AG08395 (cell line): ENCODE results near the gene ZFP30.
"Not testable (repeated sequence)": the region's sequence is repeated elsewhere in the genome, so short reads cannot be mapped to it uniquely, and the experiment has no call there.

ENCODE experiments used
- DNase-seq: peaks from one replicate; pipeline ENCODE4 v3.0.0; 2012; ENCODE audit warnings: mixed read lengths, low spot score

ZFP30 gene

DNA sequence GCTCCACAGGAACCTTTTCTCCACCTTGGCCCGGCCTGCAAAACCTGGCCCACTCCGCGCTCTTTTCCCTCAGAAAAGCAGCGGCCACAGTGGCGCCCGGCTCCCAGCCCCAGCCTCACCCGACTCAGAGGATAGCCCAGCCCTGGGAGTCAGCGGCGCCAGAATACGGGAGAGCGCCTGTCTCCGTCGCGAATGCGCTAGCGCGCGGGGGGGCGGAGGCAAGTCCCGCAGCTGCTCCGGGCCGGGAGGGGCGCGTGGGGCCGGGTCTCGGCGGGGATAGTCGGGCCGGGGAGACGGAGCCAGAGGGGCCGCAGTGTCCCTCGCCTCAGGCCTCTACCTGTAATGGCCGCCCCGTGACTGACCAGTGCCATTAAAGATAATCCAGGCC is at the start of gene ZFP30:
Gene ZFP30 (minus strand): TSS at position 165 of the 388 bp plus-strand sequence. CDS start 7,643 bp downstream, outside the sequence.
- peak; percentile 88 for DNase-seq

DNA sequence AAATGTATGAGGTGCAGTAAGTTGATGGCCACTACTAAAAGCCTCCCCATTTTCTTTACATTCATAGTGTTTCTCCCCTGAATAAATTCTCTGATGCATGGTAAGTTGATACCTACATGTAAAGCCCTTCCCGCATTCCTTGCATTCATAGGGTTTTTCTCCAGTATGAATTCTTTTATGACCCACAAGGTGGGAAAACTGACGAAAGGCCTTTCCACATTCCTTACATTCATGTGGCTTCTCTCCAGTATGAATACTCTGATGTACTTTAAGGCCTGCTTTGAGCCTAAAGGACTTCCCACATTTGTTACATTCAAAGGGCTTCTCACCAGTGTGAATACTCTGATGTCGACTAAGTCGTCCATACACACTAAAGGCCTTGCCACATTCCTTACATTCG is 43.8 kb upstream of the ZFP30 start:
- DNase-seq = no peak

DNA sequence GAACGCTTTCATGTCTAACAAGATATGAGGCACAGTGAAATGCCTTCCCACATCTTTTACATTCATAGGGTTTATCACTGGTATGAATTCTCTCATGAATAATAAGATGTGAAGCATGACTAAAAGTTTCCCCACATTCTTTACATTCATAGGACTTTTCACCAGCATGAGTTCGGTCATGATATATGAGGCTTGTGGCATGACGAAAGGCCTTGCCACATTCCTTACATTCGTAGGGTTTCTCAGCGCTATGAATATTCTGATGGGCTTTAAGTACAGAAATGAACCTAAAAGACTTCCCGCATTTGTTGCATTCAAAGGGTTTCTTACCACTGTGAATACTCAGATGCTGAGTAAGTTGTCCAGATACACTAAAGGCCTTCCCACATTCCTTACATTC is 43.0 kb upstream of the ZFP30 start:
- no peak for DNase-seq

DNA sequence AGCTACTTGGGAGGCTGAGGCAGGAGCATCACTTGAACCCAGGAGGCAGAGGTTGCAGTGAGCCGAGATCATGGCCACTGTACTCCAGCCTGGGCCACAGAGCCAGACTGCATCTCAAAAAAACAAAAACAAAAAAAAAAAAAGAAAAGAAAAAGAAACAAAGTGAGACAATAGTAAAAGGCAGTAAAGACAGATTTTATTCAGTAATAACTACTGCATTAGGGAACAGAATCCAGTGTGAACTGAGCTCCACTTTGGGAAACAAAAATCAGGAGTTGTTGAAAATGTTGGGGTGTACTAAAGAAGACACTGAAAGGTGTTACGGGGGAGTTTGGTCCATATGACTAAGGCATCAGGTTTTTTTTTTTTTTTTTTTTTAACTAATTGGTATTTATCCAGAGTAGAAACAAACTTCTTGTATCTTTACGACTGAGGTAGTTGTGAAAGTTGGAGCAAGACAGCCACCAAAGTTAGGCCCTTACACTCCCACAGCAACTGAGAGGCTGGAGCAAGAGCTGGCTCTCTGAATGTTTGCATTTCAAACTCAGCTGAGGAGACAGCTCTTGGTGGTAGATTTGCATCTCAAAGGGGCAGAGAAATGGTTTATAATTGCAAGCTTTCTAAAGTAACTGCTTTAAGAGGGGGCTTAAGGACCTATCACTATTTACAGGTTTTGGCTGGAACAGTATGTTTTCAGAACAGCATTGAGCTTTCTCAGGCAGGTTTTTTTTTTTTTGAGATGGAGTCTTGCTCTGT is 40.1 kb upstream of the ZFP30 start:
- no peak for DNase-seq

- DNase-seq = no peak
Observed at GRCh38 chr19:37692956-37693620, 37.8 kb upstream of the ZFP30 start.

DNA sequence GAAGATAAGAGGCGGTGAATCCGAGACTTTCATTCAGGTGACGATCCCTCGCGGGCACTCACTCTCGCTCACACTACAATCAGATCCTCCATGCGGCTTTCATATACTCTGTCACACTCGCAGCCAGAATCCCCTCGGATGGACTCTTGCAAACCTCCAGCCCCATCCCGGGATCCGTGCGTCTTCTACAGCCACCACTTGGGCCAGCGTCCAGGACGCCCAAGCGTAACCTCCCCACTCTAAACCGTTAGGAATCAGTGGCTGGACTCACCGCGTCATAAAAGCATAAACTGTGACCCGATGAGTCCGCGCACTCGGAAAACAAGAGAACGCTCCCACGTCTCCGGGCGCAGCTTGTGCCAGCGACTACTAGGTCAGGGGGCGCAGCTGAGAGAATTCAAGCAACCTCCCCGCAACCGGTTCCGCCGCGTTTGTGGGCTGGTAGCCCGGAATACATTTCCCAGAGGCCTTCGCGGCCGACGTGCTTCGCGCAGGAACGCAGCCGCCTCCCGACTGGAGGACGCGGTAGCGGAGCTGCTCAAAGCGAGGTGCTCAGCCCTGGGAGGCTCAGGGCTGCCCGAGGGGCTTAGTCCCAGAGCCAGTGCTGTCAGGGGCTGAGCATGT is 36.7 kb upstream of the ZFP30 start:
- peak; percentile 83 for DNase-seq

- no peak for DNase-seq
Observed at GRCh38 chr19:37683520-37683919, 28.3 kb upstream of the ZFP30 start.

- DNase-seq = no peak
Observed at GRCh38 chr19:37669450-37669914, 14.2 kb upstream of the ZFP30 start.

GRCh38 chr19:37657157-37657556 is 1.9 kb upstream of the ZFP30 start:
- not testable (repeated sequence) for DNase-seq

DNA sequence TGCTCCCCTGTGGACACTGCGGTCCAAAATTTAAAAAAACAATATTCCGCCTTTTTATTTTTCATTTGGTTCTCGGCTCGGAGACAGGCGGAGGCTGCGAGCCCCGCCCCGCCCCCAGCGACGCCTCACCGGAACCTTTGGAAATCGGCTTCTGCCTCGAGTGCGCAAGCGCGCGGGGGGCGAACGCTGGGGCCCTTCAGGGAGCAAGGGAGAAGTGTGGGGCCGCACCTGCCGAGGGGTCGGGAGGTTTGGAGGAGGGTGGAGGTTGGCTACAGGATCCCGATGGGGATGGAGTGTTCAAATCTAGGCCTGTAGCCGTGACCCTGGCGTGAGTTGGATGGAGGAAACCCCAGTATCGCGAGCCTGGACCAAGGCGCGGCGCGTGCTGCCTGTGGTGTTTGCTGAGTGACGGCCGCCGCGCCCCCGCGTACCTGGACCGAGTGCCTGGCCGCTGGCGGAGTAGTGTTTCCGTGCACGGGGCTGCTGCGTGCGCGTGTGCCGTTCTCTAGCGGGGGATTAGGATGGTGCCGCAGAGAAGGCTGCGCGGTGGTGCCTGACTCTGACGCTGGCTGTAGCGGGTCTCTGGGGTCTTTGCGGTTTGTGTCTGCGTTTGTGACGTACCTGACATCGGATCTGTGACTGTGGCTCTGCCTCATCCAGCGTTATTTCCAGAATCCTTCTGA is 565 bp upstream of the ZFP30 start:
- peak; percentile 88 for DNase-seq

DNA sequence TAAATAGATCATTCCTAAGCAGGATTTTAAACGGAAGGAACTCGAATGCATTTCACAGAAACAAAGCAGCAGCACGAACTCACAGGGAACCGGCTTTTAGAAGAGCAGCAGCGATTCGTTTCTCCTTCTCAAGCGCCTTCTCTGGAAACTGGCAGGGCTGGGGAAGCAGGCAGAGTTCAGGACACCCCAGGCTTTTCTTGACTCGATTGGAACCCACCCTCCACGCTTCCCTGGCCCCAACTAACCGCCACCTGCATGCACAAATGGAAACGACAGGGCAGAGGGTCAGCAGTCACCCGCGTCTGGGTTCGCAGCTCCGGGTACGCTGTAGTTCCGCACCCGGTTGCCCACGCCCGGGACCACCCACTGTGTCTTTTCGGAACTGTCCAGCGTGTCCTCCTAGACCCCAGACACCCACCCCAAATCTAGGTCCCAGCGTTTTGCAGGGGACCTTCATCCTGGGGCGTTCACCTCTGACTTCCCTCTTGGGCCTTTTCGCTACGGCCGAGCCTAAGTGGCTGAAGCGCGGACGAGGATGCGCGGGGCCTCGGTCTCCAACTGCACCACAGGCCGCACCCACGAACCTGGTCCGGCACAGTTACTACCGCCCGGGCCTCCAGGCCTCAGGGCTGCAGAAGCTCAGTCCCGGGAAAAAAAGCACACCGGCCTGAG is 500 bp downstream of the ZFP30 start:
- peak; percentile 27 for DNase-seq

- DNase-seq = peak; percentile 4
Observed at GRCh38 chr19:37654118-37654517, 1.1 kb downstream of the ZFP30 start.

DNA sequence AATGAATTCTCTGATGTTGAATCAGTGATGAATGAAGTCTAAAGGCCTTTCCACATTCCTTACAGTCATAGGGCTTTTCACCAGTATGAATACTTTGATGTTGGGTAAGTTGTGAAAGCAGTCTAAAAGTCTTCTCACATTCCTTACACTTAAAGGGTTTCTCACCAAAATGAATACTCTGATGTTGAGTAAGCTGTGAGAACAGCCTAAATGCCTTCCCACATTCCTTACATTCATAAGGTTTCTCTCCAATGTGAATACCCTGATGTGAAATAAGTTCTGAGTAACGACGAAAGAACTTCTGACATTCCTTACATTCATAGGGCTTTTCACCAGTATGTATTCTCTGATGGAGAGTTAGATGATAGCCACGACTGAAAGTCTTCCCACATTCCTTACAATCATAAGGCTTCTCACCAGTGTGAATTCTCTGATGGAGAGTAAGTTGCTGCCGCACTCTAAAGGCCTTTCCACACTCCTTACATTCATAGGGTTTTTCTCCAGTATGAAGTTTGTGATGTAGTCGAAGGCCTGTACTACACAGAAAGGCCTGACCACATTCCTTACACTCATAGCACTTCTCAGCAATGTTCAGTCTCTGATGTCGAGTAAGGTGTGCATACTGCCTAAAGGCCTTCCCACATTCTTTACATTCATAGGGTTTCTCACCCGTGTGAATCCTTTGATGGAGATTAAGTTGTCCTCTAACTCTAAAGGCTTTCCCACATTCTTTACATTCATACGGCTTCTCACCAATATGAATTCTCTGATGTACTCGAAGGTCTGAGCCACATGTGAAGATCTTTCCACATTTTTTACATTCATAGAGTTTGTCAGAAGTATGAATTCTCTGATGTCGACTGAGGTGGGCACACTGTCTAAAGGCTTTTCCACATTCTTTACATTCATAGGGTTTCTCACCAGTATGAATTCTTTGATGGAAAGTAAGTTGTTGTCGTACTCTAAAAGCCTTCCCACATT is 19.9 kb downstream of the ZFP30 start:
- no peak for DNase-seq

- peak; percentile 30 for DNase-seq
Observed at GRCh38 chr19:37594982-37595382, 60.3 kb downstream of the ZFP30 start.

DNA sequence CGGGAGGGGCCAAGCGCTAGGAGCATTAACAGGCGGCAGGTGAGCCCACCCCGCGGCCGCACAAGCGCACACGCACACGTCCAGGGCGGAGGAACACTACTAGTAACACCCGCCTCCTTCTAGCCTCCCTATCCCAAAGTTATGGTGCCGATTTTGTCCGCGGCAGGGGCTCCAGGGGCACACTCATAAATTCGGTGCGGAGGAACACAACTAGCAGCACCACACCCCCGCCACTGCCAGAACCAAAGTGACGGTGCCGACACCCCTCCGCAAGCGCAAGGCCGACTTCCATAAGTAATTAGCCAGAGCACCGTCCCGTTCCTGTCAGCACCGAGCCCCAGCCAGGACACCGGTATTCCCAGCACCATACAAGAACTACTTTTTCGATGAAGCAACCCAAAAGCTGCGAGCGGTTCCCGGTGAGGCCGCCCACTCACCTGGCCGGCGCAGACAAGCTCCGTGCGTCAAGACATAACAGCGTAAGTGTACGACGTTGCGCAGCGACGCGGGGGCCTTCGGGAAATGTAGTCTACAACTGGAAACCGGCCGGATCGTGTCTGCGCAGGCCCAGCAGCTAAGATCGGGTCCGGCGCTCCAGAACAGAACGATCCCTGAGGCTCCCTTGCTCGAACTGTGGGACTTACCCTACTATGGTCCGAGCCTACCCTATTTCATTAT is 60.8 kb downstream of the ZFP30 start, which contains the start of the genes ZNF540 and ZNF571:
Gene ZNF540 (plus strand): TSS at position 573 of the 678 bp plus-strand sequence. CDS start 3,572 bp downstream, outside the sequence.
Gene ZNF571 (minus strand): TSS at position 489 of the 678 bp plus-strand sequence. CDS start 8,116 bp downstream, outside the sequence.
- DNase-seq = peak; percentile 92

DNA sequence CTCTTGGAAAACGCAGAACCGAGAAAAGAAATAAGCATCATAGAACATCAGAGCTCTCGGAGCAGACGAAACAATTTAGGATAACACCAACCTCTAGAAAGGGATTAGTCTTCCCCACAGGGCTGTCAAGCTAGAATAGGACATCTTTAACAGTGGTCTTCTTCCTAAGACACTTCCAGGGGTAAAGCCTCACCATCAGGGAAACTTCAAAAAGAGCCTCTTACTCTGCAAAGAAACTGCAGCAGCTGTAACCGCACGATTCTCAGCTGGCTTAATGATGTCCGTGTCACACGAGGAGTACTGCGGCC is 61.3 kb downstream of the ZFP30 start:
- no peak for DNase-seq

- no peak for DNase-seq
Observed at GRCh38 chr19:37583340-37583739, 71.9 kb downstream of the ZFP30 start.

DNA sequence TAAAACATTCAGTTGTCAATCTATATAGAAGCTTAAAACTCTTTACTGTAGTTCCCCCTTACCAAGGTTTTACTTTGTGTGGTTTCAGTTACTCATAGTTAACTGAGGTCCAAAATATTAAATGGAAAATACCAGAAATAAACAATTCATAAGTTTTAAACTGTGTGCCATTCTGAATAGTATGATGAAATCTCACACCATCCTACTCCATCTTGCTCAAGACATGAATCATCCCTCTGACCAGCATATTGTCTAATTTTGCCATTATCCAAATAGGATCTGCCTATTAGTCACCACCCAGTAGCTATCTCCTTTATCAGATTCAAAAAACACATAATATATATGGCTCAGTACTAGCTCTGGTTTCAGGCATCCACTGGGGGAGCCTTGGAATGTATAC is 83.1 kb downstream of the ZFP30 start:
- no peak for DNase-seq

DNA sequence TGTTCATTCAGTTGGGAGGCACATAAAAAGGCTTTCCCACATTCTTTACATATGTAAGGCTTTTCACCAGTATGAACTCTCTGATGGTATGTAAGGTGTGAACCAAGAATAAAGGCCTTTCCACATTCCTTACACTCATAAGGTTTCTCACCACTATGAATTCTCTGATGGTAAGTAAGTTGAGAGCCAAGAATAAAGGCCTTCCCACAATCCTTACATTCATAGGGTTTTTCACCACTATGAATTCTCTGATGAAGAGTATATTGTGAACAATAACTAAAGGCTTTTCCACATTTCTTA is 89.9 kb downstream of the ZFP30 start:
- no peak for DNase-seq
